ENCODE results near the gene PAN2.
"Not testable (repeated sequence)": the region's sequence is repeated elsewhere in the genome, so short reads cannot be mapped to it uniquely, and the experiment has no call there.

PAN2 gene

DNA sequence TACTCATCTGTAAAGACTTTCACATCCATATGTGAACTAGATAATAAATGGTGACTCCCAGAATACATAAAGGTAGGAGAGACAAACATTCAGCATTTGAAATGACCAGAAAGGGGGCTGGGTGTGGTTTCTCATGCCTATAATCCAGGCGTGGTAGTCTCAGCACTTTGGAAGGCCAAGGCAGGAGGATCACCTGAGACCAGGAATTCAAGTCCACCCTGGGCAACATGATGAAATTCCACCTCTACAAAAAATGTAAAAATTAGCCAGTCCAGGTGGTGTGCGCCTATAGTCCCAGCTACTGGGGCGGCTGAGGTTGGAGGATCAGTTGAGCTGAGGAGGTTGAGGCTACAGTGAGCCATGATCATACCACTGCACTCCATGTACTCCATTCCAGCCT, 29.5 kb downstream of the PAN2 start:
- FAIRE-seq = no peak

- no peak for FAIRE-seq
Measured at GRCh38 chr12:56300644-56301464, 32.9 kb downstream of the PAN2 start.

DNA sequence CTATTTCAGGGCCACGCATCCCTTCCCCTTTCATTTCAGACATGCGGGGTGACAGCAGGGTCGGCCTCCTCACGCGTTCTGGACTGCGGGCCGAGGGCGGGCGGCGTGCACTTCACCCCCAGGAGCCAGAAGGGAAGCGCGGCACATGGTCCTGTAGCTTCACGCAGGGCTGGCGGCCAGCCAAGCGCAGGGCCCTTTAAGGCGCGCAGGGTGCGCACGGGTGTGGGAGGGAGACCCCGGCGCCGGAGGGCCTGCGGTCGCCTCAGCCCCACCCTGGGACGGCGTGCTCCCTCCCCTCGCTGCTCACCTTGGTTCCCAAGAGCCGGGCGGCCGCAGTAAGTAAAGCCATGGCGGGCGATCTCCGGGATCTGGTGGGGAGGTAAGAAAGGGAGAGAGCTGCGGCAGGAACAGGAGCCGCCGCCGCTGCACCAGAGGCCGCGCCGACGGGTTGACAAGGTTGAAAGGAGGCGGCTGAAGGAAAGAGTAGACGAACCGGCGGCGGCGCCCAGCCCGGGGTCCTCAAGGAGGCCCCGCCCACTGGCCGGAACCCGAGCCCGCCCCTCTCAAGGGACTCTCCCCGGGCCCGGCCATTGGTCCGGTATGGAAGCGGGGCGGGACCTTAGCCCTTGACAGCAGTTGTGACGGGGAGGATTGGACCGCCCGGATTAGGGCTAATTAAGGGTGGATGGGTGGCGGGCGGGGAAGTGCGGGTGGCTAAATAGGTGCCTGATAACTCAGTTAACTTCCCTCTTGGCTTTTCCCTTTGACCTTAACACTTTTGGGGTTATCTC, 33.8 kb downstream of the PAN2 start, which contains the start of gene CS:
TSS of gene CS (minus strand) at position 478 of the 791 bp plus-strand sequence. CDS start at position 349, 129 bp downstream.
- peak; percentile 95 for FAIRE-seq

- no peak for FAIRE-seq
Measured at GRCh38 chr12:56299308-56299852, 34.4 kb downstream of the PAN2 start.

DNA sequence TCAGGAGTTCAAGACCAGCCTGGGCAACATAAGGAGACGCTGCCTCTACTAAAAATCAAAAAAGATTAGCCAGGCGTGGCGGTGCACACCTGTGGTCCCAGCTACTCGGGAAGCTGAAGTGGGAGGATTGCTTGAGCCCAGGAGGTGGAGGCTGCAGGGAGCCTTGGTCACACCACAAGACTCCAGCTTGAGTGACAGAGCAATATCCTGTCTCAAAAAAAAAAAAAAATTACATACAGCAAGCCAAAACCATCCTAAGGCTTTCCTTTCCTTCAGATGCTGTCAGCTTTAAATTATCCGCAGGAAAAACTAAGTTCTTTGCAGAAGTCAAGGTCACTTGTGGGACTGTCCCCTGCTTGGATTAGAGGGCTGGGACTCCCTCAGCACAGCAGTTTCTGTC, 35.0 kb downstream of the PAN2 start:
- FAIRE-seq = no peak

DNA sequence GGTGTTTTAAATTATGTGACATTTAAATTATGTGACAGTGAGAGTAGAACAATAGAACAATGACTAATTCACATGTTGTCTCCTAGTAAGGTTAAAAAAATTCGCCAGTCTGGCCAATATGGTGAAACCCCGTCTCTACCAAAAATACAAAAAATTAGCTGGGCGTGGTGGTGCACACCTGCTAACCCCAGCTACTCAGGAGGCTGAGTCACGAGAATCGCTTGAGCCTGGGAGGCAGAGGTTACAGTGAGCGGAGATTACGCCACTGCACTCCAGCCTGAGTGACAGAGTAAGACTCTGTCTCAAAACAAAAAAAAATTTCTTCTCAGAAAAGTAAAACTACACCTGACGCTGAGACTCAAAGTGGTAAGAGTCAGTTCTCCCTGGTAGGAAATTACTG, 36.4 kb downstream of the PAN2 start:
- FAIRE-seq = no peak

GRCh38 chr12:56296295-56296694, 37.5 kb downstream of the PAN2 start:
- FAIRE-seq = no peak

GRCh38 chr12:56293795-56294194, 40.0 kb downstream of the PAN2 start:
- no peak for FAIRE-seq

GRCh38 chr12:56288705-56289387, 45.0 kb downstream of the PAN2 start:
- no peak for FAIRE-seq

DNA sequence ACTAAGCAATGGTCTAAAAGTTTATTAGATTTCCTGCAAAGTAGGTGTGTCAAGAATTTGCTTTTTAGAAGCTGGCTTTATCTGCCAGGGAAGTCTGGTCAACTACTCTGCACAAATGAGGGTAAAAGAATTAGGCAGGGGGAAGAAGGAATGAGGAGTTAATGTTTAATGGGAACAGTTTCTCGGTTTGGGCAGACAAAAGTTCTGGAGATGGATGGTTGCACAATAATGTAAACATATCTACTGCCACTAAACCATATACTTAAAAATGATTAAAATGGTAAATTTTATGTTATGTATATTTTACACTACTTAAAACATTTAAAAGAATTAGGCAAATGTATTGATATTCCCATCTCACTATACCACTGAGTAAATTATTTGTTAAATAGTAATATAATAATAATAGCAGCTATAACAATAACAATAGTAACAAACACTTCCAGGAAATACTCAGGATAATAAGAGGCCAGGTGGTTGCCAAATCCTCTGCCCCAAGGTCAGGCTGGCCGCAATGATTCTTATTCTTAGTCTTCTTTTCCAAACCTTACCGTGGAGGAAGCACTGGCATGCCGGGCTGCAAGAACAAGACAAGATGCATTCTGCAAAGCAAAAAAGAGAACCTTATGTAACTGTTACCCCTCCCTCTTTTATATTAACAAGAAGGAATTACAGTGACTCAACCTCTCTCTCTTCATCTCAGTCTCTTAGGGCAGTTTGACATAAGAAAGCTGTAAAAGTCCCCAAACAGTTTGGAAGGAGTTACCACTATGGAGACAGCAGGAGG, 47.6 kb downstream of the PAN2 start:
- no peak for FAIRE-seq

DNA sequence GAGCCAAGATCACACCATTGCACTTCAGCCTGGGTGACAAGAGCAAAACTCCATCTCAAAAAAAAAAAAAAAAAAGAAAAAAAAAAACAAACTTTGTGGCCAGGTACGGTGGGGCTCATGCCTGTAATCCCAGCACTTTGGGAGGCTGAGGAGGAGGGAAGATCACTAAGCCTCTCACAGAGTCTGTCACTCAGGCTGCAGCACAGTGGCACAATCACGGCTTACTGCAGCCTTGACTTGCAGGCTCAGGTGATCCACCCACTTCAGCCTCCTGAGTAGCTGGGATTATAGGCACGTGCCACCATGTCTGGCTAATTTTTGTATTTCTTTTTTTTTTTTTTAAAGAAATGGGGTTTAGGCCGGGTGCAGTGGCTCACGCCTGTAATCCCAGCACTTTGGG, 49.5 kb downstream of the PAN2 start:
- FAIRE-seq = not testable (repeated sequence)

GRCh38 chr12:56282579-56282978, 51.2 kb downstream of the PAN2 start:
- no peak for FAIRE-seq

- no peak for FAIRE-seq
Measured at GRCh38 chr12:56282030-56282429, 51.8 kb downstream of the PAN2 start.

- no peak for FAIRE-seq
Measured at GRCh38 chr12:56280849-56281248, 53.0 kb downstream of the PAN2 start.

- FAIRE-seq = no peak
Measured at GRCh38 chr12:56278905-56279304, 54.9 kb downstream of the PAN2 start.

GRCh38 chr12:56274299-56274698, 59.5 kb downstream of the PAN2 start:
- FAIRE-seq = no peak

GRCh38 chr12:56272468-56272867, 61.3 kb downstream of the PAN2 start:
- FAIRE-seq = not testable (repeated sequence)

GRCh38 chr12:56271031-56271430, 62.8 kb downstream of the PAN2 start:
- peak; percentile 23 for FAIRE-seq

DNA sequence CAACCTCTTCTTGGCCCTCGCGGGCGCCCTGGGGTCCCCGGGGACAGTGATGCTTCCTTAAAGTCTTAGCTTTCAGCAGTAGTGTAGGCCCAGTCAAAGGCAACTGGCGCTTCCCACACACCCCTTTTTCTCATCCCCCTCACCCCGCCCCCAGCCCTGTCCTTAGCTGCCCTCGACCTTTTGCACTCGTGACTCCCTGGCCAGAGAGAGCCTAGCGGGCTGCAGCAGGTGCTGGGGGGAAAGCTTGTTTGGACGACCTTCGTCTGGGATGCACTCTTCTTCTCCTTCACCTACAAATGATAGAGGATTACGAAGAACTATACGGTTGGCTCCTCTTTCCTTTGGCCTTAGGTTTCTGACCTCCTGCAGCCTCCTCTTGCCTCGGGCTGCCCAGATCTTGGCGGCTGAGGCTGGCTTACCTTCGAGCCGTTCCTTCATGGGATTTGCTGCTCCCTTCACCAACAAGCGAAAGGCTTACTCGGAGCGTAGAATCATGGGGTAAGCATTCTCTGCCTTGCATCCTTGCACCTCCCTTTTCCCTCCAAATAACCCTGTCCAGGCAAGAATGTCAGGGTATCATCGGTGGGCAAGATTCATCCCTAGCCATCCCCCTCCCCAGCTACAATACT, 66.2 kb downstream of the PAN2 start:
- FAIRE-seq = no peak

DNA sequence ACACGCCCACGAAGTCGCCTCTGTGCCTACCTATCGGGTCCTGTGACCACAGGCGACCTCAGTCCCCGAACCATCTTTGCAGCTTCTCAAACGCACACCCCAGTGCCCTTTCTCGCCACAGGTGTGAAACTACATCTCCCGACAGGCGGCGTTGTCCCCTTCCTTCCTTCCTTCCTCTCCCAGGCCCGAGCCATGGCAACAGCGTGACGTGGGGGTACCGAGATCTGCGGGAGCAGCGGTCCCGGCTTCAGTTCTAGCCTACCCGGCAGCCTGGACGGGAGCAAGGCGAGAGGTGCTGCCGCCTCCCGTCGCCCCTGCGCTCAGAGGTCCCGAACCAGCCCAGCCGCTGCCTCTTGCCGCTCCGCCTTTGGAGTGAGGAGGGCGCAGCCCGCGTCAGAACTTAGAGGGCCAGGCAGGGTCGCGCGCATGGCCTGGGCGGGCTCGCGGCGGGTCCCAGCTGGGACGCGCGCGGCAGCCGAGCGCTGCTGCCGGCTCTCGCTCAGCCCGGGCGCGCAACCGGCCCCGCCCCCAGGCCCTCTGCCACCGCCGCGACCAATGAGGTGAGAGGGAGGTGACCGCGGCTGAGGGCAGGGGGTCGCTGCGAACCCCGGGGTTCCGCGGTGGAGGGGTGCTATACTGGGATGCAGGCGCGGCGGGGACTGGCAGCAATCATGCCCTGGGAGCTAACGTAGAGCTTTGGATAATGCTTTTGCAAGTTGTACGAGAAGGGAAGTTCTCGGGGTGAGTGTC, 66.9 kb downstream of the PAN2 start, which contains the start of gene COQ10A:
TSS of gene COQ10A (plus strand) at position 250 of the 750 bp plus-strand sequence. CDS start at position 427, 177 bp downstream.
- FAIRE-seq = no peak

Measured in G401.6 (cell line).